ENCODE data around the gene CDH4.

Gene CDH4

DNA sequence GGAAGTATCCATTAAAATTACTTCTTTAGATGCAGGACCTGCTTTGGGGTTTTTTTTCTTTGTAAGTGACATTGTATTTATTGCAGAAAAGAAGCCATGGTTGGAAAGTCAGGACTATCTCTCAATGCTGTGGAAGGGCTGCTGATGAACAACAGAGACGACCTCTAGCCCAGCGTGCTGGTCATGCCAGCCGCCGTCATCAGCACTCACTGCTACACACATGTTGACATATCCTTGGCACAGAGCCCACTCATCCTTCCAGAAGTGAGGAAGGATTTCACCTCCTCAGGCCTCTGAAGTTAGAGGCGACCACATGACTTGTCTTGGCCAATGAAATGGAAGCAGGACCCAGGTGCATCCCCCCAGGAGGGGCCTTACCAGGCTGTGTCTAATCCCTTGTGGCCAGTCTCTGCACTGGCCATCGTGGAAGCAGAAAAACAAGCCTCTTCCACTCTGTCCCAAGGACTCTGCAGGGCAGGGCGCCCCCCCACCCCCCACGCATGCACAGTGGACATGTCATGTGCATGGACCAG lies 470.2 kb downstream of the CDH4 start:
- H3K27me3 ChIP-seq (ENCODE audit: control insufficient read depth in 2 of 2, insufficient read depth in 2 of 2, low read length in 2 of 2), result no peaks in the 10 kb centered on the region
- no peak overlapping the region for H3K4me3 ChIP-seq (ENCODE audit: low read length in 2 of 2)

DNA sequence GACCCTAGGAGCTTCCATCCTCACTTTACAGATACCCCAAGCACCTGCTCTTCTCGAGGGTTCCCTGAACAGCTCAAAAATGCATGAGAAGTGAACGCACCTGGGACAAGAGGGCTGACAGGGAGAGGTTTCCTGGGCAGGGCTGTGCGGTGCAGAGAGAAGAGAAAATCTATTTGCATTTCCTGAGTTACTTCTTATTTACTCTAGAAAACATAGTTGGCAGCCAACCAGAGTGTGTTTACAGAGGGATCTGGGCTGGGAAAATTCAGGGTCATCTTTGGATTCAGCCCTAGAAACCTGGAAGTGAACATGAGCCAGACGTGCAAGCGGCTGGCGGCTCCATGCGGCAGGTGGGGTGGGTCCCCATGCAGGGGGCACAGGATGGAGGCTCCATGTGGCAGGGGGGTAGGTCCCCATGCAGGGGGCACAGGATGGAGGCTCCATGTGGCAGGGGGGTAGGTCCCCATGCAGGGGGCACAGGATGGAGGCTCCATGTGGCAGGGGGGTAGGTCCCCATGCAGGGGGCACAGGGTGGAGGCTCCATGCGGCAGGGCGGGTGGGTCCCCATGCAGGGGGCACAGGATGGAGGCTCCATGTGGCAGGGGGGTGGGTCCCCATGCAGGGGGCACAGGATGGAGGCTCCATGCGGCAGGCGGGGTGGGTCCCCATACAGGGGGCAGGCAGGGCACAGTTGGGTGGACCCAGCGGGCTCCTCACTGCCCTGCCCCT lies 471.6 kb downstream of the CDH4 start:
- Histone ChIP-seq H3K4me3 (ENCODE audit: low read length in 2 of 2) (no peak overlapping the region), H3K9ac (ENCODE audit: low read depth in 1 of 2, low read length in 2 of 2) (no peak overlapping the region), H3K36me3 (ENCODE audit: control insufficient read depth in 2 of 2, insufficient read depth in 2 of 2, low read length in 2 of 2) (no peaks in the 10 kb centered on the region), H3K27ac (ENCODE audit: low read depth in 2 of 2, low read length in 2 of 2) (no peak overlapping the region), H3K4me1 (ENCODE audit: control insufficient read depth in 2 of 2, insufficient read depth in 2 of 2, low read length in 2 of 2) (no peaks in the 10 kb centered on the region), H3K9me3 (ENCODE audit: control insufficient read depth in 2 of 2, low read length in 2 of 2) (no peaks in the 10 kb centered on the region), H3K27me3 (ENCODE audit: control insufficient read depth in 2 of 2, insufficient read depth in 2 of 2, low read length in 2 of 2) (no peaks in the 10 kb centered on the region)

More for the DNA sequence above, 470.2 kb downstream of the CDH4 start:
- Histone ChIP-seq H3K27ac (ENCODE audit: low read depth in 2 of 2, low read length in 2 of 2) (no peak overlapping the region), H3K9me3 (ENCODE audit: control insufficient read depth in 2 of 2, low read length in 2 of 2) (no peaks in the 10 kb centered on the region), H3K4me1 (ENCODE audit: control insufficient read depth in 2 of 2, insufficient read depth in 2 of 2, low read length in 2 of 2) (no peaks in the 10 kb centered on the region), H3K9ac (ENCODE audit: low read depth in 1 of 2, low read length in 2 of 2) (no peak overlapping the region), H3K36me3 (ENCODE audit: control insufficient read depth in 2 of 2, insufficient read depth in 2 of 2, low read length in 2 of 2) (no peaks in the 10 kb centered on the region)

DNA sequence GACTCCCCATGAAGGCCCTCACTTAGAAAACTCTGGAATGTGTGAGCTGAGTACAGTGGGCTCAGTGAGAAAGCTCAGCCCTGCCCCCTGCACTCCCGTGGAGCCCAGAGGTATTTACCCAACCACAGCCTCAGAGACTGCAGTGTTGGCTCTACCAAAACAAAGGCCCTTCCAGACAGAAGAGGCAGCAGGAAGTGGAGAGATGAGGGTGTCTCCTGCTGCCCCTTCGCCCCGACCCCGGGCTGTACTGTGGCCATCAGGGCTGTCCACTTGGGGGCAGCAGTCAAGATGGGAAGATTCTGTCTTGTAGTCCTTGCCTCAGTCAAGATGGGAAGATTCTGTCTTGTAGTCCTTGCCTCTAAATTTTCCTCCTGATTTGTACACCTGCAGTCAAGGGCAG lies 472.3 kb downstream of the CDH4 start:
- Histone ChIP-seq H3K27ac (ENCODE audit: low read depth in 2 of 2, low read length in 2 of 2) (no peak overlapping the region), H3K9ac (ENCODE audit: low read depth in 1 of 2, low read length in 2 of 2) (no peak overlapping the region), H3K4me1 (ENCODE audit: control insufficient read depth in 2 of 2, insufficient read depth in 2 of 2, low read length in 2 of 2) (no peaks in the 10 kb centered on the region), H3K27me3 (ENCODE audit: control insufficient read depth in 2 of 2, insufficient read depth in 2 of 2, low read length in 2 of 2) (no peaks in the 10 kb centered on the region), H3K36me3 (ENCODE audit: control insufficient read depth in 2 of 2, insufficient read depth in 2 of 2, low read length in 2 of 2) (no peaks in the 10 kb centered on the region), H3K4me3 (ENCODE audit: low read length in 2 of 2) (no peak overlapping the region), H3K9me3 (ENCODE audit: control insufficient read depth in 2 of 2, low read length in 2 of 2) (no peaks in the 10 kb centered on the region)

DNA sequence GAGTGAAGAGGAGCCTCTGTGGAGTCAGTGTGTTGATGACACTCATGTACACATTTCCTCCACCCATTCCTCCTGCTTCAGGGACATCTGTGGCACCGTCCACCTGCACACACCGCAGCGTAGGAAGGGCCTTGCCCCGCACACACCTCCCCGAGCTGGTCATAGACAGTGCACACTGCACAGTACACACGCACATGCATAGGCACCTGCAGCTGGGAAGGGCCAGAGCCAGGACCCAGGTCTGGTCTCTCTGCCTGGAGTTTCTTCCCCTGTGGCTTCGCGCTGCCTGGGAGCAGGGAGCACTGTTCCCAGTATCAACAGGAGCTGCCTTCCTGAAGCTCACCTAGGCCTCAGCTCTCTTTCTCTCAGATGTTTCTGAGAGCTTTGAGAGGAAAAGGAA lies 473.1 kb downstream of the CDH4 start:
- Histone ChIP-seq H3K9me3 (ENCODE audit: control insufficient read depth in 2 of 2, low read length in 2 of 2) (no peaks in the 10 kb centered on the region), H3K27me3 (ENCODE audit: control insufficient read depth in 2 of 2, insufficient read depth in 2 of 2, low read length in 2 of 2) (no peaks in the 10 kb centered on the region), H3K4me3 (ENCODE audit: low read length in 2 of 2) (no peak overlapping the region), H3K27ac (ENCODE audit: low read depth in 2 of 2, low read length in 2 of 2) (no peak overlapping the region), H3K9ac (ENCODE audit: low read depth in 1 of 2, low read length in 2 of 2) (no peak overlapping the region), H3K36me3 (ENCODE audit: control insufficient read depth in 2 of 2, insufficient read depth in 2 of 2, low read length in 2 of 2) (no peaks in the 10 kb centered on the region), H3K4me1 (ENCODE audit: control insufficient read depth in 2 of 2, insufficient read depth in 2 of 2, low read length in 2 of 2) (no peaks in the 10 kb centered on the region)

DNA sequence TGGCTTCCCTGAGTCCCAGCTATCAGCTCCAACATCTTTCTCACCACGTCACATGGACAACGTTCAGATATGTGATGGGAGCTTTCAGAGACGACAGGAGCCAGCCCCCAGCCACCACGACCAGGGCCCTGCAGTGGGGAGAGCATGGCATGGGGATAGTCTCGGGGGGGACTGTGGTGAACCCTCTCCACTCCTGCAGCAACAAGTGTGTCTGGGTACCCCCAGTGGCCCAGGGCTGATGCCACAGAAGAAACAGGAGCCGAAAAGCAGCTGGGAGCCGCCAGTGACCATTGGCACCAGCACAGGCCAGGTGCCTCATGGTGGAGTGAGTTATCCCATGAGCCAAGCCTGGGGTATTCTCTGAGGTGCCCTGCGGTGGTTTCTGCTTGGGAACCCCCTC lies 473.9 kb downstream of the CDH4 start:
- no peaks in the 10 kb centered on the region for H3K27me3 ChIP-seq (ENCODE audit: control insufficient read depth in 2 of 2, insufficient read depth in 2 of 2, low read length in 2 of 2)
- no peaks in the 10 kb centered on the region for H3K36me3 ChIP-seq (ENCODE audit: control insufficient read depth in 2 of 2, insufficient read depth in 2 of 2, low read length in 2 of 2)
- no peaks in the 10 kb centered on the region for H3K9me3 ChIP-seq (ENCODE audit: control insufficient read depth in 2 of 2, low read length in 2 of 2)

DNA sequence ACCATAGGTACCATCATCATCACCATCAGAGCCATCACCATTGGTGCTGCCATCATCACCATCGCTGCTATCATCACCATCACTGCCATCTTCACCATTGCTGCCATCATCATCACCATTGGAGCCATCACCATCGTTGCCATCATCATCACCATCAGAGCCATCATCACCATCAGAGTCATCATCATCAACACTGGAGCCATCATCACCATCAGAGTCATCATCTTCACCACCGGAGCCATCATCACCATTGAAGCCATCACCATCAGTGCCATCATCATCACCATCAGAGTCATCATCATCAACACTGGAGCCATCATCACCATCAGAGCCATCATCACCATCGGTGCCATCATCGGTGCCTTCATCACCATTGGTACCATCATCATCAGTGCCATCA lies 474.9 kb downstream of the CDH4 start:
- Histone ChIP-seq H3K27me3 (ENCODE audit: control insufficient read depth in 2 of 2, insufficient read depth in 2 of 2, low read length in 2 of 2) (no peaks in the 10 kb centered on the region), H3K36me3 (ENCODE audit: control insufficient read depth in 2 of 2, insufficient read depth in 2 of 2, low read length in 2 of 2) (no peaks in the 10 kb centered on the region), H3K9ac (ENCODE audit: low read depth in 1 of 2, low read length in 2 of 2) (no peak overlapping the region), H3K9me3 (ENCODE audit: control insufficient read depth in 2 of 2, low read length in 2 of 2) (no peaks in the 10 kb centered on the region), H3K4me1 (ENCODE audit: control insufficient read depth in 2 of 2, insufficient read depth in 2 of 2, low read length in 2 of 2) (no peaks in the 10 kb centered on the region), H3K27ac (ENCODE audit: low read depth in 2 of 2, low read length in 2 of 2) (no peak overlapping the region), H3K4me3 (ENCODE audit: low read length in 2 of 2) (no peak overlapping the region)

More for the DNA sequence above, 473.9 kb downstream of the CDH4 start:
- H3K27ac ChIP-seq (ENCODE audit: low read depth in 2 of 2, low read length in 2 of 2), result no peak overlapping the region
- H3K9ac ChIP-seq (ENCODE audit: low read depth in 1 of 2, low read length in 2 of 2), result no peak overlapping the region
- no peak overlapping the region for H3K4me3 ChIP-seq (ENCODE audit: low read length in 2 of 2)
- H3K4me1 ChIP-seq (ENCODE audit: control insufficient read depth in 2 of 2, insufficient read depth in 2 of 2, low read length in 2 of 2), result no peaks in the 10 kb centered on the region

DNA sequence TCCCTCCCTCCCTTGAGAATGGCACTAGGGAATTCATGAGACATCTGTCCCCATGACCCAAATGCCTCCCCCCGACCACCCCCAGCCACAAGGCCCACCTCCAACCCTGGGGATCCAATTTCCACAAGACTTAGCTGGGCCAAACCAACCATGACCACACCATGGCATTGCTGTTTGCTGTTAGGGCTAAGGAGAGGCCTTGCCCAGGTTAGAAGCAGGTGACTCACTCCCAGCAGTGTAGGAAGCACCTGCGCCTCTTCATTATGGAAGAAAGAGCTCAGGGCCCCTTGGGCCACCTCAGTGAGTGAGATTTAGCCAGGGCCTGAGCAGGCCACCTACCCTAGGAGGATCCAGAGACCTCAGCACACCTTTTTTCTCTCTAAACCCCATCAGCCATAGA lies 475.7 kb downstream of the CDH4 start:
- H3K9me3 ChIP-seq (ENCODE audit: control insufficient read depth in 2 of 2, low read length in 2 of 2), result no peaks in the 10 kb centered on the region
- no peaks in the 10 kb centered on the region for H3K4me1 ChIP-seq (ENCODE audit: control insufficient read depth in 2 of 2, insufficient read depth in 2 of 2, low read length in 2 of 2)
- no peaks in the 10 kb centered on the region for H3K27me3 ChIP-seq (ENCODE audit: control insufficient read depth in 2 of 2, insufficient read depth in 2 of 2, low read length in 2 of 2)
- H3K4me3 ChIP-seq (ENCODE audit: low read length in 2 of 2), result no peak overlapping the region
- H3K36me3 ChIP-seq (ENCODE audit: control insufficient read depth in 2 of 2, insufficient read depth in 2 of 2, low read length in 2 of 2), result no peaks in the 10 kb centered on the region
- no peak overlapping the region for H3K27ac ChIP-seq (ENCODE audit: low read depth in 2 of 2, low read length in 2 of 2)
- no peak overlapping the region for H3K9ac ChIP-seq (ENCODE audit: low read depth in 1 of 2, low read length in 2 of 2)

DNA sequence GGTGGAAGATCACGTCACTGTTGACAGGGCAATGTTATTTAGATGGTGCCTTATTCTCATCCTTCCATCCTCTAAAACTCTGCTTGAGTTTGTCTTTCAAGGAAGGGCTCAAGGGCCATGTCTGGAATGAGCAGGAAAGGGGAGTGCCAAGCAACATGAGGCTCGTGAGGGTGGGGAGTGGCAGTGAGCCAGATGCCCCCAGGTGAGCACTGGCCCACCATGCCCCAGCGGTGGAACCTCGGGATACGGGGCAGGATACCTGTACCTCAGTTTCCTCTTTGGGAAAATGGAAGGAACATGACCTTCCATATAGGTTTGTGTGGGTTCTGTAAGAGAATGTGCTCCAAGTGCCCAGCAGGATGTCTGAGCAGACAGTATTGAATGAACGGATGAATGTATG lies 476.3 kb downstream of the CDH4 start:
- Histone ChIP-seq H3K4me3 (ENCODE audit: low read length in 2 of 2) (no peak overlapping the region), H3K27ac (ENCODE audit: low read depth in 2 of 2, low read length in 2 of 2) (no peak overlapping the region), H3K36me3 (ENCODE audit: control insufficient read depth in 2 of 2, insufficient read depth in 2 of 2, low read length in 2 of 2) (no peaks in the 10 kb centered on the region), H3K4me1 (ENCODE audit: control insufficient read depth in 2 of 2, insufficient read depth in 2 of 2, low read length in 2 of 2) (no peaks in the 10 kb centered on the region), H3K27me3 (ENCODE audit: control insufficient read depth in 2 of 2, insufficient read depth in 2 of 2, low read length in 2 of 2) (no peaks in the 10 kb centered on the region), H3K9me3 (ENCODE audit: control insufficient read depth in 2 of 2, low read length in 2 of 2) (no peaks in the 10 kb centered on the region), H3K9ac (ENCODE audit: low read depth in 1 of 2, low read length in 2 of 2) (no peak overlapping the region)

DNA sequence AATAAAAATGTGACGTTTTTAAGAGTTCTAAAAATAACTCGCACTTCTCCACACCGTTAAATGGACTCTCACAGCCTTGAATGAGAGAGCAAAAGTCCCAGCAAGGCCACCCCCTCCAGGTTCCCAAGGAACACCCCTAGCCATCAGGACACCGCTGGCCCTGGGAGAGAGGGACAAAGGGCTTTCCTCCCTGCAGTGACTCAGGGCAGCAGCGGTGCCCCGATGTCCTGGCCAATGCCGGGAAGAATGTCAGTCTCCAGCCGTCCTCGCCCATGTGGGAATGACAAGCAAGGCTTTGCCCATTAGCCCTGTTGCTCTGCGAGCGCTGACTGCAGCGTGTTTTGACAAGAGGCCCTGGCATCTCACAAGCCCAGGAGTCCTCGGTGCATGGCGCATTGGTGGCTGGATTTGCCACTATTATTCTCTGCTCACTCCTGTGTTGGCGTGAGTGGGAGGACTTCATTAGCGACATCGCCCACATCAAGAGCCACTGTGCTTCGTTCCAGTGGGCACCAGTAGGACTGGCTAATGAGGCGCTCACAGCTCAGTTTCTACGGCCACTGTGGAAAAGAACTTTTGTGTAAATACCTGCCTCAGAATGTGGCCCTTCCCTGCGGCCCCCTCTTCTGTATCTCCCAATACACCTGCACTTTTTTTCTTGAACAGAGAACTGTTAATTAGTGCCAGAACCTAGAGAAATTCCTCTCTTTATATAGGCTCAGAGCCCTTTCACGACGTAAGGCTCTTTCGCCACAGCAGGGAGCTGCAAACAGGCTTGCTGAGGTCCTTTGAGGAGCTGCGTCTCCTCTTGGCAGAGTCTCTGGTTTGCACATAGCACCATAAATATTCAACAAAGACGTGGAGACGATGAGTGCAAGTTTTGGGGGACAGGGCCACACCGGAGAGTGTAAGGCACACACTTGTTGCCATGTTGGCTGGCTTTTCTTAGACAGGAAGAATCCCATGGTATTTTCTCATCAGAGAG lies 477.0 kb downstream of the CDH4 start:
- no peak overlapping the region for H3K9ac ChIP-seq (ENCODE audit: low read depth in 1 of 2, low read length in 2 of 2)
- H3K4me3 ChIP-seq (ENCODE audit: low read length in 2 of 2), result no peak overlapping the region
- H3K36me3 ChIP-seq (ENCODE audit: control insufficient read depth in 2 of 2, insufficient read depth in 2 of 2, low read length in 2 of 2), result no peaks in the 10 kb centered on the region
- no peaks in the 10 kb centered on the region for H3K9me3 ChIP-seq (ENCODE audit: control insufficient read depth in 2 of 2, low read length in 2 of 2)
- no peaks in the 10 kb centered on the region for H3K27me3 ChIP-seq (ENCODE audit: control insufficient read depth in 2 of 2, insufficient read depth in 2 of 2, low read length in 2 of 2)
- H3K27ac ChIP-seq (ENCODE audit: low read depth in 2 of 2, low read length in 2 of 2), result no peak overlapping the region
- H3K4me1 ChIP-seq (ENCODE audit: control insufficient read depth in 2 of 2, insufficient read depth in 2 of 2, low read length in 2 of 2), result no peaks in the 10 kb centered on the region

Measured in mucosa of rectum (tissue), 2 donors.